ENCODE data around the gene PDCD4. TPM values are rescaled to one million over a fixed set of nuclear protein-coding genes. Genes with fewer than 3 reads are reported as not detected.

Gene PDCD4
- total RNA-seq, 1 donor from 2014 or later, result 79.9 TPM

GRCh38 chr10:110848106-110848505 is 23.6 kb upstream of the PDCD4 start:
- no peak for FAIRE-seq
- no peak overlapping the region for H3K27ac Mint-ChIP-seq (ENCODE audit: unreplicated experiment)

GRCh38 chr10:110850099-110850498 is 21.6 kb upstream of the PDCD4 start:
- H3K9me3 ChIP-seq (ENCODE audit: insufficient read depth, low read depth, low read length), result no peaks in the 10 kb centered on the region
- peaks cover 20% of the 10 kb centered on the region for H3K4me1 Mint-ChIP-seq (ENCODE audit: low read depth, unreplicated experiment)
- H3K4me2 ChIP-seq (ENCODE audit: low read length), result no peak overlapping the region
- no peaks in the 10 kb centered on the region for H3K4me1 ChIP-seq (ENCODE audit: insufficient read depth, low read length)
- H3K27me3 ChIP-seq (ENCODE audit: insufficient read depth, low read length), result peaks cover 2% of the 10 kb centered on the region
- TF ChIP-seq EZH2 (IDR thresholded peaks at IDR 0.05; ENCODE audit: insufficient read depth, low read length), result no peak
- no peak for TF ChIP-seq CTCF (IDR thresholded peaks at IDR 0.05; ENCODE audit: insufficient read depth, low read depth, low read length)
- H3K79me2 ChIP-seq (ENCODE audit: insufficient read depth, low read length), result no peaks in the 10 kb centered on the region
- H3K27ac ChIP-seq (ENCODE audit: low read depth, low read length), result no peak overlapping the region
- H3K27me3 Mint-ChIP-seq (ENCODE audit: low read depth, unreplicated experiment), result peaks cover 27% of the 10 kb centered on the region
- no peak overlapping the region for H3K4me3 ChIP-seq (ENCODE audit: insufficient read depth, low read depth, low read length)
- DNase-seq (ENCODE audit: low read depth) (no peak), FAIRE-seq (no peak)
- no peak overlapping the region for H2AFZ ChIP-seq (ENCODE audit: low read depth, low read length)
- no peaks in the 10 kb centered on the region for H3K36me3 ChIP-seq (ENCODE audit: insufficient read depth, low read length)
- no peak overlapping the region for H3K4me3 Mint-ChIP-seq (ENCODE audit: unreplicated experiment)
- H3K27ac Mint-ChIP-seq (ENCODE audit: unreplicated experiment), result no peak overlapping the region
- H4K20me1 ChIP-seq (ENCODE audit: insufficient read depth, low read length), result no peaks in the 10 kb centered on the region
- no peak overlapping the region for H3K9ac ChIP-seq (ENCODE audit: low read length)
- H3K9me3 Mint-ChIP-seq (ENCODE audit: unreplicated experiment), result no peaks in the 10 kb centered on the region
- H3K36me3 Mint-ChIP-seq (ENCODE audit: low read depth, unreplicated experiment), result no peaks in the 10 kb centered on the region

More at GRCh38 chr10:110848106-110848505, 23.6 kb upstream of the PDCD4 start:
- no peak overlapping the region for H3K4me3 ChIP-seq (ENCODE audit: insufficient read depth, low read depth, low read length)
- H2AFZ ChIP-seq (ENCODE audit: low read depth, low read length), result no peak overlapping the region
- no peak overlapping the region for H3K4me3 Mint-ChIP-seq (ENCODE audit: unreplicated experiment)
- TF ChIP-seq CTCF (IDR thresholded peaks at IDR 0.05; ENCODE audit: insufficient read depth, low read depth, low read length) (no peak), EZH2 (IDR thresholded peaks at IDR 0.05; ENCODE audit: insufficient read depth, low read length) (no peak)
- no peaks in the 10 kb centered on the region for H4K20me1 ChIP-seq (ENCODE audit: insufficient read depth, low read length)
- no peaks in the 10 kb centered on the region for H3K4me1 ChIP-seq (ENCODE audit: insufficient read depth, low read length)
- H3K9me3 ChIP-seq (ENCODE audit: insufficient read depth, low read depth, low read length), result no peaks in the 10 kb centered on the region
- no peaks in the 10 kb centered on the region for H3K36me3 Mint-ChIP-seq (ENCODE audit: low read depth, unreplicated experiment)
- H3K4me1 Mint-ChIP-seq (ENCODE audit: low read depth, unreplicated experiment), result peaks cover 17% of the 10 kb centered on the region
- no peak overlapping the region for H3K4me2 ChIP-seq (ENCODE audit: low read length)
- H3K9ac ChIP-seq (ENCODE audit: low read length), result no peak overlapping the region
- no peak overlapping the region for H3K27ac ChIP-seq (ENCODE audit: low read depth, low read length)
- H3K27me3 ChIP-seq (ENCODE audit: insufficient read depth, low read length), result peaks cover 2% of the 10 kb centered on the region
- H3K79me2 ChIP-seq (ENCODE audit: insufficient read depth, low read length), result no peaks in the 10 kb centered on the region
- peaks cover 29% of the 10 kb centered on the region for H3K27me3 Mint-ChIP-seq (ENCODE audit: low read depth, unreplicated experiment)
- DNase-seq (ENCODE audit: low read depth), result no peak
- no peaks in the 10 kb centered on the region for H3K9me3 Mint-ChIP-seq (ENCODE audit: unreplicated experiment)
- H3K36me3 ChIP-seq (ENCODE audit: insufficient read depth, low read length), result no peaks in the 10 kb centered on the region

GRCh38 chr10:110851020-110851612 is 20.6 kb upstream of the PDCD4 start:
- H3K9ac ChIP-seq (ENCODE audit: low read length), result no peak overlapping the region
- peaks cover 3% of the 10 kb centered on the region for H3K9me3 Mint-ChIP-seq (ENCODE audit: unreplicated experiment)
- no peak for TF ChIP-seq EZH2 (IDR thresholded peaks at IDR 0.05; ENCODE audit: insufficient read depth, low read length)
- TF ChIP-seq CTCF (IDR thresholded peaks at IDR 0.05; ENCODE audit: insufficient read depth, low read depth, low read length), result no peak
- H4K20me1 ChIP-seq (ENCODE audit: insufficient read depth, low read length), result no peaks in the 10 kb centered on the region
- FAIRE-seq (no peak), DNase-seq (ENCODE audit: low read depth) (no peak)
- no peak overlapping the region for H3K27ac ChIP-seq (ENCODE audit: low read depth, low read length)
- no peak overlapping the region for H3K4me3 Mint-ChIP-seq (ENCODE audit: unreplicated experiment)
- H3K27me3 Mint-ChIP-seq (ENCODE audit: low read depth, unreplicated experiment), result peaks cover 23% of the 10 kb centered on the region
- H3K4me1 ChIP-seq (ENCODE audit: insufficient read depth, low read length), result no peaks in the 10 kb centered on the region
- no peaks in the 10 kb centered on the region for H3K36me3 Mint-ChIP-seq (ENCODE audit: low read depth, unreplicated experiment)
- H3K27ac Mint-ChIP-seq (ENCODE audit: unreplicated experiment), result no peak overlapping the region
- H3K9me3 ChIP-seq (ENCODE audit: insufficient read depth, low read depth, low read length), result no peaks in the 10 kb centered on the region
- no peaks in the 10 kb centered on the region for H3K36me3 ChIP-seq (ENCODE audit: insufficient read depth, low read length)
- peaks cover 2% of the 10 kb centered on the region for H3K27me3 ChIP-seq (ENCODE audit: insufficient read depth, low read length)
- H3K4me3 ChIP-seq (ENCODE audit: insufficient read depth, low read depth, low read length), result no peak overlapping the region
- peaks cover 20% of the 10 kb centered on the region for H3K4me1 Mint-ChIP-seq (ENCODE audit: low read depth, unreplicated experiment)
- no peaks in the 10 kb centered on the region for H3K79me2 ChIP-seq (ENCODE audit: insufficient read depth, low read length)
- H3K4me2 ChIP-seq (ENCODE audit: low read length), result no peak overlapping the region
- no peak overlapping the region for H2AFZ ChIP-seq (ENCODE audit: low read depth, low read length)

All from astrocyte (in vitro differentiated cells and primary cell).